ENCODE data around the gene CCDC171. TPM values are rescaled to one million over a fixed set of nuclear protein-coding genes. Genes with fewer than 3 reads are reported as not detected.

Gene CCDC171
- total RNA-seq, 1 experiment from 2014 or later: 2.6 TPM

GRCh38 chr9:15927161-15927560 is 374.3 kb downstream of the CCDC171 start:
- Histone ChIP-seq H3K27me3 (ENCODE audit: insufficient read depth, low read length) (no peaks in the 10 kb centered on the region), H3K79me2 (ENCODE audit: insufficient read depth, low read length) (no peaks in the 10 kb centered on the region), H3K9ac (ENCODE audit: low read length) (no peak overlapping the region), H3K27ac (ENCODE audit: low read depth, low read length) (no peak overlapping the region), H3K4me3 (replicated peaks in 1 of 2; ENCODE audit: low read depth in 1 of 2, low read length in 2 of 2) (no peak overlapping the region), H2AFZ (ENCODE audit: low read depth, low read length, poor library complexity, severe bottlenecking) (no peak overlapping the region), H3K9me3 (ENCODE audit: control insufficient read depth in 1 of 2, insufficient read depth in 1 of 2, low read depth in 1 of 2, low read length in 2 of 2) (no peaks in the 10 kb centered on the region; a peak in 1 of 4 replicates), H3K9me2 (ENCODE audit: insufficient read depth) (no peaks in the 10 kb centered on the region), H3K36me3 (ENCODE audit: control insufficient read depth in 1 of 2, insufficient read depth in 2 of 2, low read length in 2 of 2) (no peaks in the 10 kb centered on the region), H4K20me1 (ENCODE audit: insufficient read depth) (no peaks in the 10 kb centered on the region), H3K4me1 (ENCODE audit: control insufficient read depth in 1 of 2, insufficient read depth in 2 of 2, low read length in 2 of 2) (no peaks in the 10 kb centered on the region), H3K4me2 (ENCODE audit: low read length) (no peak overlapping the region)
- RAD21 ChIA-PET (ENCODE audit: low non-redundant PET in 1 of 2, low total read pairs in 2 of 2, uncharacterized antibody in 2 of 2, unreplicated experiment in 2 of 2): no interaction called here
- POLR2A ChIA-PET: no interaction called here
- ATAC-seq (no peak), DNase-seq (ENCODE audit: low read depth, low spot score) (no peak)
- CTCF ChIA-PET: no interaction called here
- intact Hi-C loops (cut with micrococcal nuclease): no loop called here
- BruUV-seq (replicated peaks): no TSS peak
- TF ChIP-seq SRF (IDR thresholded peaks at IDR 0.05; ENCODE audit: low read depth) (no peak), ELF1 (IDR thresholded peaks at IDR 0.05; ENCODE audit: borderline replicate concordance, low read depth) (no peak), CBX3 (IDR thresholded peaks at IDR 0.05; ENCODE audit: low read depth) (no peak), EGR1 (IDR thresholded peaks at IDR 0.05; ENCODE audit: low read depth) (no peak), JUND (IDR thresholded peaks at IDR 0.05) (no peak), ATF3 (IDR thresholded peaks at IDR 0.05) (no peak), ZNF274 (IDR thresholded peaks at IDR 0.05; ENCODE audit: low read depth, low read length) (no peak), POLR2A (IDR thresholded peaks at IDR 0.05; ENCODE audit: borderline replicate concordance, extremely low read depth, insufficient read depth, insufficient read length) (no peak), CEBPB (IDR thresholded peaks at IDR 0.05; ENCODE audit: low read depth) (no peak), POLR2AphosphoS5 (IDR thresholded peaks at IDR 0.05; ENCODE audit: low read depth, low read length) (no peak), RAD21 (IDR thresholded peaks at IDR 0.05; ENCODE audit: low read depth) (no peak), FOSL1 (IDR thresholded peaks at IDR 0.05; ENCODE audit: low read depth) (no peak), EZH2phosphoT487 (IDR thresholded peaks at IDR 0.05; ENCODE audit: borderline replicate concordance) (no peak), SP1 (IDR thresholded peaks at IDR 0.05; ENCODE audit: low read depth) (no peak)
